HEK293 (cell line): ENCODE measurements around the gene CNTFR.
A peak's percentile ranks its signal among the peaks of the same experiment; 100 is the strongest.

Experiments
- CTCF ChIA-PET: fragments of 350-600 bp; formaldehyde crosslinking; extraction: SDS; loops from one replicate; lab custom pipeline; 2021; ENCODE audit warnings: antibody characterized with exemption; lab: Yijun Ruan, JAX
- POLR2A ChIA-PET: fragments of 300-600 bp; formaldehyde crosslinking; extraction: SDS; loops from one replicate; lab custom pipeline; 2020; ENCODE audit warnings: antibody characterized with exemption, inconsistent platforms; lab: Yijun Ruan, JAX
- H3K27ac ChIP-seq: fragments of 200-500 bp; sonication (Bioruptor generic); 2 replicates; pipeline ENCODE4 v1.5.1; 2014; ENCODE audit warnings: low read depth, low read length, control low read depth, inconsistent platforms; ENCODE audit errors: extremely low read depth
- H3K36me3 ChIP-seq, 2 experiments: fragments of 200-500 bp in 1 of 2; sonication (Bioruptor generic) in 1 of 2; 1 replicate in 1 of 2; 2 replicates in 1 of 2; pipeline ENCODE4 v1.5.1; 2014 to 2017; ENCODE audit warnings: inconsistent platforms in 2 of 2, low read length in 2 of 2; ENCODE audit not compliant: control insufficient read depth in 2 of 2, insufficient read depth in 1 of 2
- H3K4me1 ChIP-seq: fragments of 200-500 bp; sonication (Bioruptor generic); 2 replicates; pipeline ENCODE4 v1.5.1; 2014; ENCODE audit warnings: mild to moderate bottlenecking, low read length, inconsistent platforms; ENCODE audit not compliant: control insufficient read depth, insufficient read depth
- H3K4me3 ChIP-seq: 2 replicates; pipeline ENCODE4 v1.5.1; 2011; ENCODE audit warnings: low read depth, mild to moderate bottlenecking, control low read depth, low read length, moderate library complexity
- H3K9me3 ChIP-seq: fragments of 200-500 bp; sonication (Bioruptor generic); 2 replicates; pipeline ENCODE4 v1.5.1; 2014; ENCODE audit warnings: low read depth, low read length, inconsistent platforms; ENCODE audit not compliant: control insufficient read depth, insufficient read depth
- ATF2 ChIP-seq: fragments of 450-650 bp; formaldehyde crosslinking; IDR thresholded peaks from 2 replicates; pipeline ENCODE4 v1.5.1; 2016; ENCODE audit warnings: missing biosample characterization, missing genetic modification characterization, low read depth
- GLIS2 ChIP-seq: fragments of 450-650 bp; formaldehyde crosslinking; IDR thresholded peaks from 2 replicates; pipeline ENCODE4 v1.5.1; 2016; ENCODE audit warnings: missing biosample characterization, missing genetic modification characterization
- IKZF3 ChIP-seq: fragments of 450-650 bp; IDR thresholded peaks from 2 replicates; pipeline ENCODE4 v1.5.0; 2018; ENCODE audit warnings: missing biosample characterization, mild to moderate bottlenecking, missing genetic modification characterization, moderate library complexity
- KLF10 ChIP-seq: fragments of 450-650 bp; IDR thresholded peaks from 2 replicates; pipeline ENCODE4 v1.5.1; 2018; ENCODE audit warnings: missing biosample characterization, mild to moderate bottlenecking, missing genetic modification characterization
- KLF16 ChIP-seq: fragments of 450-650 bp; formaldehyde crosslinking; IDR thresholded peaks from 2 replicates; pipeline ENCODE4 v1.5.1; 2017; ENCODE audit warnings: missing biosample characterization, missing genetic modification characterization
- KLF7 ChIP-seq: fragments of 450-650 bp; formaldehyde crosslinking; IDR thresholded peaks from 2 replicates; pipeline ENCODE4 v1.5.1; 2016; ENCODE audit warnings: missing biosample characterization, missing genetic modification characterization, borderline replicate concordance
- KLF9 ChIP-seq: fragments of 450-650 bp; formaldehyde crosslinking; IDR thresholded peaks from 2 replicates; pipeline ENCODE4 v1.5.1; 2016; ENCODE audit warnings: missing biosample characterization, missing genetic modification characterization, low read depth
- MYNN ChIP-seq: fragments of 450-650 bp; formaldehyde crosslinking; IDR thresholded peaks from 2 replicates; pipeline ENCODE4 v1.5.1; 2016; ENCODE audit warnings: missing biosample characterization, missing genetic modification characterization, borderline replicate concordance
- RBAK ChIP-seq: fragments of 450-650 bp; formaldehyde crosslinking; IDR thresholded peaks from 2 replicates; pipeline ENCODE4 v1.5.1; 2016; ENCODE audit warnings: missing biosample characterization, missing genetic modification characterization
- REST ChIP-seq: fragments of 450-650 bp; formaldehyde crosslinking; IDR thresholded peaks from 2 replicates; pipeline ENCODE4 v1.5.1; 2016; ENCODE audit warnings: missing biosample characterization, missing genetic modification characterization
- SP2 ChIP-seq: fragments of 450-650 bp; formaldehyde crosslinking; IDR thresholded peaks from 2 replicates; pipeline ENCODE4 v1.5.1; 2016; ENCODE audit warnings: missing biosample characterization, missing genetic modification characterization
- TCF7L2 ChIP-seq: IDR thresholded peaks from 2 replicates; pipeline ENCODE4 v1.6.1; 2011; ENCODE audit warnings: low read depth, mild to moderate bottlenecking, inconsistent platforms, low read length, moderate library complexity, borderline replicate concordance
- TRIM28 ChIP-seq: IDR thresholded peaks from 2 replicates; pipeline ENCODE4 v1.6.1; 2011; ENCODE audit warnings: low read length, control low read depth, borderline replicate concordance
- ZBTB11 ChIP-seq: fragments of 450-650 bp; formaldehyde crosslinking; conservative IDR thresholded peaks from 2 replicates; pipeline ENCODE4 v1.5.1; 2016; ENCODE audit warnings: low read depth, missing biosample characterization, missing genetic modification characterization
- ZBTB21 ChIP-seq: fragments of 450-650 bp; formaldehyde crosslinking; IDR thresholded peaks from 2 replicates; pipeline ENCODE4 v1.5.1; 2017; ENCODE audit warnings: missing biosample characterization, missing genetic modification characterization
- ZBTB26 ChIP-seq: fragments of 450-650 bp; formaldehyde crosslinking; optimal IDR thresholded peaks from 2 replicates; pipeline ENCODE3; 2016; ENCODE audit warnings: missing biosample characterization, mild to moderate bottlenecking, missing genetic modification characterization
- ZBTB8A ChIP-seq: fragments of 450-650 bp; formaldehyde crosslinking; IDR thresholded peaks from 2 replicates; pipeline ENCODE4 v1.5.1; 2016; ENCODE audit warnings: missing biosample characterization, missing genetic modification characterization
- ZFP3 ChIP-seq: fragments of 450-650 bp; formaldehyde crosslinking; IDR thresholded peaks from 2 replicates; pipeline ENCODE4 v1.5.1; 2016; ENCODE audit warnings: low read depth, missing biosample characterization, missing genetic modification characterization
- ZFP37 ChIP-seq: fragments of 450-650 bp; formaldehyde crosslinking; IDR thresholded peaks from 2 replicates; pipeline ENCODE4 v1.5.1; 2016; ENCODE audit warnings: missing biosample characterization, missing genetic modification characterization
- ZNF16 ChIP-seq: fragments of 450-650 bp; formaldehyde crosslinking; IDR thresholded peaks from 2 replicates; pipeline ENCODE4 v1.5.1; 2016; ENCODE audit warnings: low read depth, missing biosample characterization, missing genetic modification characterization
- ZNF221 ChIP-seq: fragments of 450-650 bp; formaldehyde crosslinking; IDR thresholded peaks from 2 replicates; pipeline ENCODE4 v1.5.1; 2017; ENCODE audit warnings: missing biosample characterization, missing genetic modification characterization, borderline replicate concordance
- ZNF23 ChIP-seq: fragments of 450-650 bp; formaldehyde crosslinking; IDR thresholded peaks from 2 replicates; pipeline ENCODE4 v1.5.1; 2016; ENCODE audit warnings: missing biosample characterization, missing genetic modification characterization, borderline replicate concordance
- ZNF311 ChIP-seq: fragments of 450-650 bp; formaldehyde crosslinking; IDR thresholded peaks from 2 replicates; pipeline ENCODE4 v1.5.1; 2017; ENCODE audit warnings: missing biosample characterization, missing genetic modification characterization, borderline replicate concordance
- ZNF37A ChIP-seq: fragments of 450-650 bp; IDR thresholded peaks from 2 replicates; pipeline ENCODE4 v1.5.1; 2018; ENCODE audit warnings: missing biosample characterization, missing genetic modification characterization
- ZNF394 ChIP-seq: fragments of 450-650 bp; formaldehyde crosslinking; IDR thresholded peaks from 2 replicates; pipeline ENCODE4 v1.5.1; 2016; ENCODE audit warnings: missing biosample characterization, missing genetic modification characterization, mild to moderate bottlenecking, moderate library complexity, borderline replicate concordance
- ZNF473 ChIP-seq: fragments of 450-650 bp; formaldehyde crosslinking; IDR thresholded peaks from 2 replicates; pipeline ENCODE4 v1.5.1; 2017; ENCODE audit warnings: missing biosample characterization, missing genetic modification characterization
- ZNF558 ChIP-seq: fragments of 450-650 bp; formaldehyde crosslinking; IDR thresholded peaks from 2 replicates; pipeline ENCODE4 v1.5.1; 2016; ENCODE audit warnings: missing biosample characterization, missing genetic modification characterization
- ZNF658 ChIP-seq: fragments of 450-650 bp; formaldehyde crosslinking; IDR thresholded peaks from 2 replicates; pipeline ENCODE4; 2016; ENCODE audit warnings: missing biosample characterization, missing genetic modification characterization
- ZNF664 ChIP-seq: fragments of 450-650 bp; formaldehyde crosslinking; IDR thresholded peaks from 2 replicates; pipeline ENCODE4 v1.5.1; 2016; ENCODE audit warnings: missing biosample characterization, missing genetic modification characterization

CNTFR gene

GRCh38 chr9:34628656-34629490 is 39.3 kb upstream of the CNTFR start, which contains the start of gene ARID3C:
Gene ARID3C, minus strand, starts transcription at chr9:34629066. Its CDS starts 1,052 bp downstream, at chr9:34628014.
- Histone ChIP-seq H3K27ac (no peak within 1 kb of the TSS), H3K4me3 (peak within 1 kb of the TSS; percentile 35), H3K9me3 (no peaks in the 10 kb centered on the region), H3K36me3 (no peaks in the 10 kb centered on the region), H3K4me1 (no peaks in the 10 kb centered on the region; the same call in 1 of the 2 replicates)
- ChIA-PET POLR2A (interaction anchor here (0.6 to 1.5 kb wide), 2 partner anchors 9 to 248 kb away, joined by 3 to 9 read pairs; partner anchors contain the start of gene SIGMAR1), CTCF (interaction anchor here (0.6 to 3.2 kb wide), 9 partner anchors 8 to 53 kb away, joined by 3 to 18 read pairs (median 3); partner anchors contain the start of genes DCTN3 and RPP25L)
- TF ChIP-seq RBAK (no peak), ZNF664 (tag by site-specific recombination) (no peak), ZNF658 (tag by site-specific recombination) (no peak), ZFP37 (no peak), MYNN (tag by site-specific recombination) (no peak; the same call in 1 of the 2 replicates), ZNF473 (tag by site-specific recombination) (no peak), IKZF3 (tag by site-specific recombination) (no peak), SP2 (tag by site-specific recombination) (0 out of 2 replicates have a peak, but pooled peaks have one; percentile 8), ZNF16 (tag by site-specific recombination) (no peak), GLIS2 (tag by site-specific recombination) (0 out of 2 replicates have a peak, but pooled peaks have one; percentile 20), ZNF558 (tag by site-specific recombination) (no peak), ZBTB26 (tag by site-specific recombination) (peak; percentile 30), TRIM28 (no peak), ZNF23 (tag by site-specific recombination) (no peak), KLF10 (tag by site-specific recombination) (no peak), ZNF37A (tag by site-specific recombination) (no peak), TCF7L2 (no peak), REST (tag by site-specific recombination) (no peak), ZNF394 (tag by site-specific recombination) (no peak), ZNF311 (tag by site-specific recombination) (no peak), ATF2 (tag by site-specific recombination) (no peak), ZBTB21 (tag by site-specific recombination) (no peak), KLF16 (tag by site-specific recombination) (no peak), KLF9 (tag by site-specific recombination) (peak; percentile 43; the same call in 1 of the 2 replicates), ZBTB11 (tag by site-specific recombination) (no peak), ZFP3 (tag by site-specific recombination) (no peak), ZNF221 (tag by site-specific recombination) (no peak), ZBTB8A (tag by site-specific recombination) (0 out of 2 replicates have a peak, but pooled peaks have one; percentile 33), KLF7 (tag by site-specific recombination) (no peak)
